HCT116 (cell line): ENCODE data around the gene LYPD6. TPM values are rescaled to one million over a fixed set of nuclear protein-coding genes. Genes with fewer than 3 reads are reported as not detected.

Source experiments
- ATAC-seq: fragments of 200-7000 bp; cut with Tn5 transposase; 2 replicates; pipeline ENCODE4 v1.9.1; 2020; ENCODE audit warnings: mild to moderate bottlenecking, moderate library complexity
- BruUV-seq: library from RNA; stranded (reverse); fragments of 400-500 nt; replicated peaks from 2 replicates; lab custom pipeline; 2021; lab: Mats Ljungman, UMichigan
- CTCF ChIA-PET: fragments of 300-600 bp; sonication (Branson Sonifier 250); formaldehyde crosslinking; loops from one replicate; lab custom pipeline; 2021; ENCODE audit warnings: antibody characterized with exemption; lab: Charles Lee
- POLR2A ChIA-PET: fragments of 300-600, 350-600 bp; sonication (Branson Sonifier 250); formaldehyde crosslinking; loops from one replicate; lab custom pipeline; 2021; ENCODE audit warnings: antibody characterized with exemption; lab: Charles Lee
- RAD21 ChIA-PET, 2 experiments: fragments of 300-600 bp; sonication (Branson Sonifier 250); formaldehyde crosslinking; loops; one replicate each; lab custom pipeline; 2023; ENCODE audit warnings: low total read pairs in 2 of 2; ENCODE audit not compliant: uncharacterized antibody in 2 of 2, unreplicated experiment in 2 of 2, low non-redundant PET in 1 of 2; lab: Charles Lee
- DNase-seq: peaks from one replicate; pipeline ENCODE4 v3.0.0-alpha.2; 2010; ENCODE audit warnings: low read depth, low spot score
- H2AFZ ChIP-seq: fragments of 200-600 bp; shearing (Covaris generic), sonication (generic); 2 replicates; pipeline ENCODE4 v1.6.1; 2017; ENCODE audit warnings: low read depth, mixed run types, mixed read lengths, antibody characterized with exemption, low read length; ENCODE audit not compliant: poor library complexity, severe bottlenecking
- H3K27ac ChIP-seq: 2 replicates; pipeline ENCODE4 v1.5.1; 2012; ENCODE audit warnings: low read depth, low read length
- H3K27me3 ChIP-seq: fragments of 200-600 bp; sonication (generic); 2 replicates; pipeline ENCODE4 v1.6.1; 2016; ENCODE audit warnings: mixed run types, low read length, mixed read lengths; ENCODE audit not compliant: insufficient read depth
- H3K36me3 ChIP-seq, 2 experiments: fragments of 200-500 bp in 1 of 2; fragments of 200-600 bp in 1 of 2; sonication (Bioruptor generic) in 1 of 2; sonication (generic) in 1 of 2; 2 replicates each; pipeline versions ENCODE4 v1.5.1 to v1.6.1; 2014 to 2016; ENCODE audit warnings: low read length in 2 of 2, inconsistent platforms in 1 of 2, mixed read lengths in 1 of 2, mixed run types in 1 of 2; ENCODE audit not compliant: insufficient read depth in 2 of 2, control insufficient read depth in 1 of 2
- H3K4me1 ChIP-seq, 2 experiments: fragments of 200-600 bp in 1 of 2; sonication (generic) in 1 of 2; 2 replicates each; pipeline versions ENCODE4 v1.5.1 to v1.6.1; 2012 to 2017; ENCODE audit warnings: low read length in 2 of 2, inconsistent platforms in 1 of 2, mild to moderate bottlenecking in 1 of 2, mixed read lengths in 1 of 2, mixed run types in 1 of 2, moderate library complexity in 1 of 2; ENCODE audit not compliant: insufficient read depth in 2 of 2, control insufficient read depth in 1 of 2
- H3K4me2 ChIP-seq: fragments of 200-600 bp; sonication (generic); 2 replicates; pipeline ENCODE4 v1.6.1; 2017; ENCODE audit warnings: mixed run types, low read length, mixed read lengths
- H3K4me3 ChIP-seq, 2 experiments: fragments of 200-600 bp in 1 of 2; sonication (generic) in 1 of 2; replicated peaks in 1 of 2; 2 replicates each; pipeline ENCODE4 v1.5.1; 2011 to 2016; ENCODE audit warnings: low read length in 2 of 2, control low read depth in 1 of 2, low read depth in 1 of 2, mild to moderate bottlenecking in 1 of 2, mixed read lengths in 1 of 2, mixed run types in 1 of 2
- H3K79me2 ChIP-seq: fragments of 200-600 bp; sonication (generic); 2 replicates; pipeline ENCODE4 v1.6.1; 2017; ENCODE audit warnings: mild to moderate bottlenecking, mixed run types, low read length, moderate library complexity, mixed read lengths; ENCODE audit not compliant: insufficient read depth
- H3K9ac ChIP-seq: fragments of 200-600 bp; sonication (generic); 2 replicates; pipeline ENCODE4 v1.6.1; 2016; ENCODE audit warnings: low read length, mixed read lengths
- H3K9me2 ChIP-seq: fragments of 200-600 bp; sonication (generic), shearing (Covaris generic); 2 replicates; pipeline ENCODE4 v1.6.1; 2017; ENCODE audit warnings: mixed run types, mild to moderate bottlenecking, moderate library complexity; ENCODE audit not compliant: insufficient read depth
- H3K9me3 ChIP-seq, 2 experiments: fragments of 200-500 bp in 1 of 2; fragments of 200-600 bp in 1 of 2; sonication (Bioruptor generic) in 1 of 2; sonication (generic) in 1 of 2; 2 replicates each; pipeline ENCODE4 v1.6.1; 2014 to 2017; ENCODE audit warnings: low read length in 2 of 2, mixed read lengths in 2 of 2, inconsistent platforms in 1 of 2, low read depth in 1 of 2, mild to moderate bottlenecking in 1 of 2, mixed run types in 1 of 2, moderate library complexity in 1 of 2; ENCODE audit not compliant: control insufficient read depth in 1 of 2, insufficient read depth in 1 of 2
- H4K20me1 ChIP-seq: fragments of 200-600 bp; sonication (generic), shearing (Covaris generic); 2 replicates; pipeline ENCODE4 v1.6.1; 2017; ENCODE audit warnings: mixed run types, mild to moderate bottlenecking, moderate library complexity; ENCODE audit not compliant: insufficient read depth
- ATF3 ChIP-seq: IDR thresholded peaks from 2 replicates; pipeline ENCODE4 v1.6.1; 2012
- CBX3 ChIP-seq: IDR thresholded peaks from 2 replicates; pipeline ENCODE4 v1.6.1; 2012; ENCODE audit warnings: low read depth
- CTCF ChIP-seq, 3 experiments: fragments of 200-600 bp in 1 of 3; sonication (generic) in 1 of 3; IDR thresholded peaks in 2 of 3; conservative IDR thresholded peaks in 1 of 3; 2 replicates each; pipeline ENCODE4 v1.5.1; 2012 to 2017; ENCODE audit warnings: low read depth in 2 of 3, low read length in 2 of 3, antibody characterized with exemption in 1 of 3, borderline replicate concordance in 1 of 3, control low read depth in 1 of 3, mild to moderate bottlenecking in 1 of 3, mixed read lengths in 1 of 3, mixed run types in 1 of 3, moderate library complexity in 1 of 3; ENCODE audit not compliant: insufficient read depth in 1 of 3
- EGR1 ChIP-seq: IDR thresholded peaks from 2 replicates; pipeline ENCODE4 v1.6.1; 2012; ENCODE audit warnings: low read depth
- EZH2 ChIP-seq: fragments of 200-600 bp; sonication (generic); IDR thresholded peaks from 2 replicates; pipeline ENCODE4 v1.6.1; 2017; ENCODE audit warnings: antibody characterized with exemption, mixed run types
- EZH2phosphoT487 ChIP-seq: fragments of 200-600 bp; IDR thresholded peaks from 2 replicates; pipeline ENCODE4 v1.6.1; 2018; ENCODE audit warnings: antibody characterized with exemption, borderline replicate concordance
- FOSL1 ChIP-seq: IDR thresholded peaks from 2 replicates; pipeline ENCODE4 v1.6.1; 2012; ENCODE audit warnings: low read depth
- POLR2A ChIP-seq: IDR thresholded peaks from 2 replicates; pipeline ENCODE4 v1.7.0; 2011; ENCODE audit warnings: borderline replicate concordance; ENCODE audit not compliant: insufficient read depth, insufficient read length; ENCODE audit errors: extremely low read depth
- POLR2AphosphoS5 ChIP-seq: IDR thresholded peaks from 2 replicates; pipeline ENCODE4 v1.6.1; 2011; ENCODE audit warnings: mild to moderate bottlenecking, low read depth, low read length, moderate library complexity
- REST ChIP-seq: IDR thresholded peaks from 2 replicates; pipeline ENCODE4 v1.6.1; 2012; ENCODE audit warnings: low read depth
- SP1 ChIP-seq: IDR thresholded peaks from 2 replicates; pipeline ENCODE4 v1.6.1; 2012; ENCODE audit warnings: low read depth
- TCF7L2 ChIP-seq: IDR thresholded peaks from 2 replicates; pipeline ENCODE4 v1.7.0; 2011; ENCODE audit warnings: borderline replicate concordance, inconsistent platforms; ENCODE audit not compliant: insufficient read depth, insufficient read length; ENCODE audit errors: extremely low read depth
- YY1 ChIP-seq: IDR thresholded peaks from 2 replicates; pipeline ENCODE4 v1.6.1; 2011; ENCODE audit warnings: low read length, low read depth, moderate library complexity, mild to moderate bottlenecking; ENCODE audit not compliant: insufficient replicate concordance; ENCODE audit errors: extremely low read depth
- ZFX ChIP-seq: fragments of 450-650 bp; IDR thresholded peaks from 2 replicates; pipeline ENCODE4 v1.6.1; 2017
- intact Hi-C: fragments of 100-400 bp; cut with micrococcal nuclease; formaldehyde crosslinking; loops from 2 replicates; pipeline ENCODE4 v1.10.0; 2022
- total RNA-seq: library from RNA; stranded (reverse); gene quantifications from one replicate; pipeline ENCODE4 v1.2.1, GENCODE V29; 2021; ENCODE audit not compliant: unreplicated experiment

The LYPD6 gene
- total RNA-seq, 1 experiment from 2014 or later, result 3.0 TPM

- TF ChIP-seq CBX3, result no peak
- TF ChIP-seq ATF3, result no peak
- TF ChIP-seq CTCF (IDR thresholded peaks at IDR 0.05 in 2 of 3, conservative IDR thresholded peaks at IDR 0.05 in 1 of 3; ENCODE audit: borderline replicate concordance in 1 of 3, insufficient read depth in 1 of 3, low read depth in 2 of 3, low read length in 2 of 3), result no peak
- TF ChIP-seq FOSL1, result no peak
- no peak for TF ChIP-seq REST
- no peak for TF ChIP-seq EZH2phosphoT487
- no peak for TF ChIP-seq TCF7L2
- TF ChIP-seq ZFX, result no peak
- TF ChIP-seq POLR2AphosphoS5, result no peak
- no peak for TF ChIP-seq POLR2A
- no peak for TF ChIP-seq EZH2
- TF ChIP-seq SP1, result no peak
- TF ChIP-seq YY1, result no peak
- no peak for TF ChIP-seq EGR1
- ChIA-PET CTCF (no interaction called here), POLR2A (no interaction called here), RAD21 (no interaction called here)
- H3K4me2 ChIP-seq, result no peak overlapping the region
- no peaks in the 10 kb centered on the region for H3K4me1 ChIP-seq
- no TSS peak for BruUV-seq
- peaks cover 14% of the 10 kb centered on the region; the same call in 1 of the 2 replicates for H3K27me3 ChIP-seq
- H2AFZ ChIP-seq, result no peak overlapping the region
- H3K27ac ChIP-seq, result no peak overlapping the region
- DNase-seq, result no peak
- no peak for ATAC-seq
- H3K4me3 ChIP-seq, result no peak overlapping the region
- H3K36me3 ChIP-seq, result no peaks in the 10 kb centered on the region
- H3K9ac ChIP-seq, result no peak overlapping the region
- no peaks in the 10 kb centered on the region for H3K9me2 ChIP-seq
- intact Hi-C loops, result no loop called here
- H3K79me2 ChIP-seq, result no peaks in the 10 kb centered on the region
- H4K20me1 ChIP-seq, result no peaks in the 10 kb centered on the region
- H3K9me3 ChIP-seq, result no peaks in the 10 kb centered on the region
These were observed 158.5 kb downstream of the LYPD6 start for GRCh38 chr2:149488706-149489440.
